Measurements from ENCODE around the gene PRPSAP1. TPM values are rescaled to one million over a fixed set of nuclear protein-coding genes. Genes with fewer than 3 reads are reported as not detected.
"Not testable (repeated sequence)": the region's sequence is repeated elsewhere in the genome, so short reads cannot be mapped to it uniquely, and the experiment has no call there.

The PRPSAP1 gene
- total RNA-seq, 2 experiments from 2014 or later: 64.2 to 74.1 TPM

- H3K4me1 Mint-ChIP-seq (ENCODE audit: low read depth): peaks cover 28% of the 10 kb centered on the region
- no peaks in the 10 kb centered on the region for H3K9me3 Mint-ChIP-seq (ENCODE audit: insufficient read depth)
- peak overlapping the region; percentile 100 for H3K27ac Mint-ChIP-seq
- H3K4me3 Mint-ChIP-seq: peak overlapping the region; percentile 98
- ATAC-seq: no peak
- POLR2A ChIA-PET: interaction anchor here (0.9 to 2.4 kb wide), 8 partner anchors 26 to 359 kb away, joined by 3 to 24 read pairs (median 4); partner anchors contain the start of genes SPHK1 and SRP68
- no peaks in the 10 kb centered on the region for H3K27me3 Mint-ChIP-seq (ENCODE audit: low read depth)
- no peak for DNase-seq
- H3K36me3 Mint-ChIP-seq (ENCODE audit: low read depth): peaks cover 15% of the 10 kb centered on the region
- CTCF ChIA-PET: interaction anchor here (0.6 to 4.2 kb wide), 10 partner anchors 9 to 162 kb away, joined by 3 to 35 read pairs (median 4); partner anchors contain the start of gene SPHK1
These were observed 607 bp upstream of the PRPSAP1 start for GRCh38 chr17:76354317-76354729.

- DNase-seq (peak; percentile 31), ATAC-seq (peak; percentile 12)
- POLR2A ChIA-PET: interaction anchor here (0.7 to 2.4 kb wide), 10 partner anchors 9 to 281 kb away, joined by 3 to 24 read pairs (median 4); partner anchors contain the start of genes RHBDF2, SPHK1 and SRP68
These were observed 615 bp downstream of the PRPSAP1 start for GRCh38 chr17:76353004-76353598.

GRCh38 chr17:76351526-76352071 lies 2.1 kb downstream of the PRPSAP1 start:
- Mint-ChIP-seq H3K27me3 (ENCODE audit: low read depth) (no peaks in the 10 kb centered on the region), H3K4me3 (peak overlapping the region; percentile 98), H3K4me1 (ENCODE audit: low read depth) (peaks cover 28% of the 10 kb centered on the region), H3K36me3 (ENCODE audit: low read depth) (peaks cover 24% of the 10 kb centered on the region), H3K9me3 (ENCODE audit: insufficient read depth) (no peaks in the 10 kb centered on the region), H3K27ac (no peak overlapping the region)
- DNase-seq (no peak), ATAC-seq (no peak)
- ChIA-PET CTCF (interaction anchor here (0.8 to 4.2 kb wide), 3 partner anchors 33 to 148 kb away, joined by 3 to 35 read pairs (median 33); partner anchors contain the start of gene SPHK1), POLR2A (no interaction called here)

More at GRCh38 chr17:76353004-76353598, 615 bp downstream of the PRPSAP1 start:
- peak overlapping the region; percentile 98 for H3K4me3 Mint-ChIP-seq
- H3K36me3 Mint-ChIP-seq (ENCODE audit: low read depth): peaks cover 15% of the 10 kb centered on the region
- peaks cover 28% of the 10 kb centered on the region for H3K4me1 Mint-ChIP-seq (ENCODE audit: low read depth)
- CTCF ChIA-PET: interaction anchor here (0.6 to 4.2 kb wide), 13 partner anchors 10 to 457 kb away, joined by 3 to 35 read pairs (median 3); partner anchors contain the start of gene SPHK1
- no peaks in the 10 kb centered on the region for H3K9me3 Mint-ChIP-seq (ENCODE audit: insufficient read depth)
- no peaks in the 10 kb centered on the region for H3K27me3 Mint-ChIP-seq (ENCODE audit: low read depth)
- H3K27ac Mint-ChIP-seq: peak overlapping the region; percentile 100

GRCh38 chr17:76350463-76350862 lies 3.3 kb downstream of the PRPSAP1 start:
- ChIA-PET CTCF (no interaction called here), POLR2A (no interaction called here)
- no peak for DNase-seq
- Mint-ChIP-seq H3K36me3 (ENCODE audit: low read depth) (peaks cover 35% of the 10 kb centered on the region), H3K4me3 (no peak overlapping the region), H3K27ac (no peak overlapping the region), H3K9me3 (ENCODE audit: insufficient read depth) (no peaks in the 10 kb centered on the region), H3K4me1 (ENCODE audit: low read depth) (peaks cover 28% of the 10 kb centered on the region), H3K27me3 (ENCODE audit: low read depth) (no peaks in the 10 kb centered on the region)
- no peak for ATAC-seq

GRCh38 chr17:76346936-76347335 lies 6.8 kb downstream of the PRPSAP1 start:
- ATAC-seq; H3K9me3 Mint-ChIP-seq (ENCODE audit: insufficient read depth); H3K27ac Mint-ChIP-seq; H3K4me3 Mint-ChIP-seq; DNase-seq; H3K27me3 Mint-ChIP-seq (ENCODE audit: low read depth); POLR2A ChIA-PET; H3K4me1 Mint-ChIP-seq (ENCODE audit: low read depth); CTCF ChIA-PET: not testable (repeated sequence)
- peaks cover 42% of the 10 kb centered on the region for H3K36me3 Mint-ChIP-seq (ENCODE audit: low read depth)

GRCh38 chr17:76345377-76345974 lies 8.2 kb downstream of the PRPSAP1 start:
- H3K27ac Mint-ChIP-seq: no peak overlapping the region
- DNase-seq (no peak), ATAC-seq (no peak)
- CTCF ChIA-PET: interaction anchor here (2.2 kb wide), 1 partner anchor 52 kb away, joined by 8 read pairs; no protein-coding TSS in a partner anchor
- peaks cover 1% of the 10 kb centered on the region for H3K4me1 Mint-ChIP-seq (ENCODE audit: low read depth)
- H3K36me3 Mint-ChIP-seq (ENCODE audit: low read depth): peaks cover 46% of the 10 kb centered on the region
- no peaks in the 10 kb centered on the region for H3K9me3 Mint-ChIP-seq (ENCODE audit: insufficient read depth)
- H3K27me3 Mint-ChIP-seq (ENCODE audit: low read depth): no peaks in the 10 kb centered on the region
- no peak overlapping the region for H3K4me3 Mint-ChIP-seq
- POLR2A ChIA-PET: no interaction called here

GRCh38 chr17:76343106-76343505 lies 10.6 kb downstream of the PRPSAP1 start:
- ChIA-PET CTCF (no interaction called here), POLR2A (no interaction called here)
- Mint-ChIP-seq H3K4me3 (no peak overlapping the region), H3K9me3 (ENCODE audit: insufficient read depth) (no peaks in the 10 kb centered on the region), H3K27me3 (ENCODE audit: low read depth) (no peaks in the 10 kb centered on the region), H3K27ac (no peak overlapping the region), H3K36me3 (ENCODE audit: low read depth) (peaks cover 53% of the 10 kb centered on the region), H3K4me1 (ENCODE audit: low read depth) (no peaks in the 10 kb centered on the region)
- no peak for DNase-seq
- ATAC-seq: no peak

- ChIA-PET POLR2A (no interaction called here), CTCF (no interaction called here)
- no peak overlapping the region for H3K27ac Mint-ChIP-seq
- H3K27me3 Mint-ChIP-seq (ENCODE audit: low read depth): no peaks in the 10 kb centered on the region
- DNase-seq (no peak), ATAC-seq (no peak)
- H3K4me1 Mint-ChIP-seq (ENCODE audit: low read depth): peaks cover 6% of the 10 kb centered on the region
- no peaks in the 10 kb centered on the region for H3K9me3 Mint-ChIP-seq (ENCODE audit: insufficient read depth)
- H3K4me3 Mint-ChIP-seq: no peak overlapping the region
- peaks cover 42% of the 10 kb centered on the region for H3K36me3 Mint-ChIP-seq (ENCODE audit: low read depth)
These were observed 12.4 kb downstream of the PRPSAP1 start for GRCh38 chr17:76341301-76341700.

GRCh38 chr17:76337413-76337777 lies 16.3 kb downstream of the PRPSAP1 start:
- Mint-ChIP-seq H3K27me3 (ENCODE audit: low read depth) (no peaks in the 10 kb centered on the region), H3K4me1 (ENCODE audit: low read depth) (peaks cover 6% of the 10 kb centered on the region), H3K9me3 (ENCODE audit: insufficient read depth) (no peaks in the 10 kb centered on the region), H3K4me3 (no peak overlapping the region), H3K27ac (no peak overlapping the region), H3K36me3 (ENCODE audit: low read depth) (peaks cover 26% of the 10 kb centered on the region)
- ATAC-seq (no peak), DNase-seq (no peak)
- POLR2A ChIA-PET: no interaction called here
- CTCF ChIA-PET: interaction anchor here (1.2 to 1.6 kb wide), 3 partner anchors 58 to 287 kb away, joined by 4 read pairs; no protein-coding TSS in a partner anchor

- H3K4me1 Mint-ChIP-seq (ENCODE audit: low read depth): peaks cover 6% of the 10 kb centered on the region
- POLR2A ChIA-PET: no interaction called here
- DNase-seq: no peak
- H3K9me3 Mint-ChIP-seq (ENCODE audit: insufficient read depth): no peaks in the 10 kb centered on the region
- H3K36me3 Mint-ChIP-seq (ENCODE audit: low read depth): peaks cover 22% of the 10 kb centered on the region
- H3K27me3 Mint-ChIP-seq (ENCODE audit: low read depth): no peaks in the 10 kb centered on the region
- no peak overlapping the region for H3K4me3 Mint-ChIP-seq
- no peak overlapping the region for H3K27ac Mint-ChIP-seq
- no peak for ATAC-seq
- CTCF ChIA-PET: interaction anchor here (1.0 to 1.6 kb wide), 3 partner anchors 57 to 287 kb away, joined by 3 to 4 read pairs (median 4); no protein-coding TSS in a partner anchor
These were observed 16.8 kb downstream of the PRPSAP1 start for GRCh38 chr17:76336756-76337412.

GRCh38 chr17:76335716-76336381 lies 17.9 kb downstream of the PRPSAP1 start:
- H3K4me1 Mint-ChIP-seq (ENCODE audit: low read depth): peaks cover 6% of the 10 kb centered on the region
- no peak for ATAC-seq
- ChIA-PET POLR2A (no interaction called here), CTCF (interaction anchor here (0.6 to 1.0 kb wide), 2 partner anchors 62 to 72 kb away, joined by 3 read pairs; no protein-coding TSS in a partner anchor)
- DNase-seq: no peak
- H3K36me3 Mint-ChIP-seq (ENCODE audit: low read depth): peaks cover 13% of the 10 kb centered on the region
- no peak overlapping the region for H3K4me3 Mint-ChIP-seq
- H3K9me3 Mint-ChIP-seq (ENCODE audit: insufficient read depth): no peaks in the 10 kb centered on the region
- H3K27ac Mint-ChIP-seq: no peak overlapping the region
- H3K27me3 Mint-ChIP-seq (ENCODE audit: low read depth): no peaks in the 10 kb centered on the region

All from activated CD8-positive, alpha-beta T cell treated with anti-CD3 and anti-CD28 coated beads, Interleukin-2, amount 10 ng/mL, durations not matched to agents 7 days and 5 days (primary cell).